Calu3 (cell line): ENCODE data around the gene TMEM266. TPM values are rescaled to one million over a fixed set of nuclear protein-coding genes. Genes with fewer than 3 reads are reported as not detected.

Experiments
- BruUV-seq: library from RNA; stranded (reverse); fragments of 400-500 nt; replicated peaks from 2 replicates; lab custom pipeline; 2021; lab: Mats Ljungman, UMichigan
- CTCF ChIA-PET: fragments of 300-600 bp; sonication (Branson Sonifier 250); formaldehyde crosslinking; loops from one replicate; lab custom pipeline; 2022; ENCODE audit warnings: antibody characterized with exemption; lab: Charles Lee
- DNase-seq: peaks from one replicate; pipeline ENCODE4 v3.0.0; 2022
- H3K27ac Mint-ChIP-seq: one replicate; pipeline ENCODE4 v1.8.0; 2022; ENCODE audit warnings: mixed read lengths; ENCODE audit not compliant: unreplicated experiment
- H3K27me3 Mint-ChIP-seq: one replicate; pipeline ENCODE4 v1.8.0; 2022; ENCODE audit warnings: mixed read lengths; ENCODE audit not compliant: unreplicated experiment
- H3K36me3 Mint-ChIP-seq: one replicate; pipeline ENCODE4 v1.8.0; 2022; ENCODE audit warnings: mild to moderate bottlenecking, moderate library complexity, mixed read lengths; ENCODE audit not compliant: insufficient read depth, unreplicated experiment
- H3K4me1 Mint-ChIP-seq: one replicate; pipeline ENCODE4 v1.8.0; 2022; ENCODE audit warnings: mild to moderate bottlenecking, low read depth, mixed read lengths; ENCODE audit not compliant: unreplicated experiment
- H3K4me3 Mint-ChIP-seq: one replicate; pipeline ENCODE4 v1.8.0; 2022; ENCODE audit warnings: mild to moderate bottlenecking, low read depth, moderate library complexity, mixed read lengths; ENCODE audit not compliant: unreplicated experiment
- H3K9me3 Mint-ChIP-seq: one replicate; pipeline ENCODE4 v1.8.0; 2022; ENCODE audit warnings: low read depth, mixed read lengths; ENCODE audit not compliant: unreplicated experiment
- intact Hi-C: fragments of 100-400 bp; cut with micrococcal nuclease; formaldehyde crosslinking; loops from one replicate; pipeline ENCODE4 v1.10.0; 2022; ENCODE audit not compliant: unreplicated experiment
- total RNA-seq: library from RNA; stranded (reverse); gene quantifications from 2 replicates; pipeline ENCODE4 v1.2.3, GENCODE V29; 2022
- TF ChIP-seq, protein P1 (sequence below): fragments of 200-600 bp; IDR thresholded peaks from one replicate; pipeline ENCODE4 v1.8.0; 2022; ENCODE audit warnings: antibody characterized with exemption; ENCODE audit not compliant: unreplicated experiment

The TMEM266 gene
- total RNA-seq, 1 experiment from 2014 or later: not detected

DNA sequence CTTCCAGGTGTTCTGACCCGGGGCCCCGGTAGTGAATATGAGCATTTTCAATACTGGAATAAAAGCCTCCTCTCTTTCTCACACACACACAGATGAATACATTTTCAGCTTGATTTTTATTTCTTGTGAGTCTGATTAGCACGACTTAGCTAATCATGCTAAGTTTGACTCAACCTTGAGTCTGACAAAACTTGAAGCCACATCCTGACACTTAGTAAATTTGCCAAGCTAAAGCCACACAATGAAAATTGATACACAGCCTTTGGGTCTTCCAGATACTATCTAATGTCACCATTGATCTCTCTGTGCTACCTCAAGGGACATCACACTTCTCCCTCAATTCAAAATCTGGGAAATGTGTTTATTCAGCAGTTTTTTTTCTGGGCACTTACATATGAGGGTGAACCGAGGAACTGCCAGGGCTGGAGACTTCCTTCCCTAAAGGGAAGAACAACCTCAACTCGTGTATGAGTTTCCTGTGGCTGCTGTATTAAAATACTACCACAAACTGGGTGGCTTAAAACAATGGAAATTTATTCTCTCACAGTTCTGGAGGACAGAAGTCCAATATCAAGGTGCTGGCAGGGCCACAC lies 18.6 kb downstream of the TMEM266 start:
- Mint-ChIP-seq H3K27me3 (peaks cover 26% of the 10 kb centered on the region), H3K4me3 (no peak overlapping the region), H3K27ac (no peak overlapping the region), H3K36me3 (no peaks in the 10 kb centered on the region), H3K4me1 (no peaks in the 10 kb centered on the region), H3K9me3 (no peaks in the 10 kb centered on the region)
- CTCF ChIA-PET: no interaction called here
- TF ChIP-seq, protein P1, sequence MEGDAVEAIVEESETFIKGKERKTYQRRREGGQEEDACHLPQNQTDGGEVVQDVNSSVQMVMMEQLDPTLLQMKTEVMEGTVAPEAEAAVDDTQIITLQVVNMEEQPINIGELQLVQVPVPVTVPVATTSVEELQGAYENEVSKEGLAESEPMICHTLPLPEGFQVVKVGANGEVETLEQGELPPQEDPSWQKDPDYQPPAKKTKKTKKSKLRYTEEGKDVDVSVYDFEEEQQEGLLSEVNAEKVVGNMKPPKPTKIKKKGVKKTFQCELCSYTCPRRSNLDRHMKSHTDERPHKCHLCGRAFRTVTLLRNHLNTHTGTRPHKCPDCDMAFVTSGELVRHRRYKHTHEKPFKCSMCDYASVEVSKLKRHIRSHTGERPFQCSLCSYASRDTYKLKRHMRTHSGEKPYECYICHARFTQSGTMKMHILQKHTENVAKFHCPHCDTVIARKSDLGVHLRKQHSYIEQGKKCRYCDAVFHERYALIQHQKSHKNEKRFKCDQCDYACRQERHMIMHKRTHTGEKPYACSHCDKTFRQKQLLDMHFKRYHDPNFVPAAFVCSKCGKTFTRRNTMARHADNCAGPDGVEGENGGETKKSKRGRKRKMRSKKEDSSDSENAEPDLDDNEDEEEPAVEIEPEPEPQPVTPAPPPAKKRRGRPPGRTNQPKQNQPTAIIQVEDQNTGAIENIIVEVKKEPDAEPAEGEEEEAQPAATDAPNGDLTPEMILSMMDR: no peak
- no TSS peak for BruUV-seq
- intact Hi-C loops: no loop called here
- DNase-seq: no peak

DNA sequence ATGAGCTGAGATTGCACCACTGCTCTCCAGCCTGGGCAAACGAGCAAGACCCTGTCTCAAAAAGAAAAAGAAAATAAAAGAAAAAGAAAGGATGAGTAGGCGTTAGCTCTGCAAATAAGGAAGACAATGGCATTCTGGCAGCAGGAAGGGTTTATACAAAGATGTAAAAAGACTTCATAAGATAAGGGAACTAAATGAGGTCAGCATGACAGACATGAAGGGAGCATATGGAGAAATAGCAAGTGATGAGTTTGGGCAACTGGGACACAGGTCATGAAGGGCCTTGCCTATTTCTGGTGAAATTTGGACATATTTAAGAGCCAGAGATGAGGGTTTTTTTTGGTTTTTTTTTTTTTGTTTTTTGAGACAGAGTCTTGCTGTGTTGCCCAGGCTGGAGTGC lies 24.5 kb downstream of the TMEM266 start:
- intact Hi-C loops: no loop called here
- CTCF ChIA-PET: no interaction called here
- Mint-ChIP-seq H3K27me3 (peaks cover 72% of the 10 kb centered on the region), H3K27ac (no peak overlapping the region), H3K9me3 (no peaks in the 10 kb centered on the region), H3K36me3 (no peaks in the 10 kb centered on the region), H3K4me1 (no peaks in the 10 kb centered on the region), H3K4me3 (no peak overlapping the region)
- no TSS peak for BruUV-seq
- DNase-seq: no peak
- TF ChIP-seq, protein P1: no peak

DNA sequence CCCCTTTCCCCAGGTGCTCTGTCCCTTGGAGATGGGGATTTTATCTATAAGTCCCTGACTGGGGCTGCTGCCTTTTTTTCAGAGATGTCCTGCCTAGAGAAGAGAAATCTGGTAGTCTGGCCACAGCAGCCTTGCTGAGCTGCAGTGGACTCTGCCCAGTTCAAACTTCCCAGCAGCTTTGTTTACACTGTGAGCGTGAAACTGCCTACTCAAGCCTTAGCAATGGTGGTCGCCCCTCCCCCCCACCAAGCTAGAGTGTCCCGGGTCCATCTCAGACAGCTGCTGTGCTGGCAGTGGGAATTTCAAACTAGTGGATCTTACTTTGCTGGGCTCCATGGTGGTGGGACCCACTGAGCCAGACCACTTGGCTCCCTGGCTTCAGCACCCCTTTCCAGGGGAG lies 38.9 kb downstream of the TMEM266 start:
- H3K4me1 Mint-ChIP-seq: no peaks in the 10 kb centered on the region
- no peaks in the 10 kb centered on the region for H3K9me3 Mint-ChIP-seq
- TF ChIP-seq, protein P1: no peak
- CTCF ChIA-PET: no interaction called here
- H3K36me3 Mint-ChIP-seq: no peaks in the 10 kb centered on the region
- no peak overlapping the region for H3K27ac Mint-ChIP-seq
- H3K27me3 Mint-ChIP-seq: peaks cover 99% of the 10 kb centered on the region
- no peak for DNase-seq
- intact Hi-C loops: no loop called here
- BruUV-seq: no TSS peak
- H3K4me3 Mint-ChIP-seq: no peak overlapping the region

DNA sequence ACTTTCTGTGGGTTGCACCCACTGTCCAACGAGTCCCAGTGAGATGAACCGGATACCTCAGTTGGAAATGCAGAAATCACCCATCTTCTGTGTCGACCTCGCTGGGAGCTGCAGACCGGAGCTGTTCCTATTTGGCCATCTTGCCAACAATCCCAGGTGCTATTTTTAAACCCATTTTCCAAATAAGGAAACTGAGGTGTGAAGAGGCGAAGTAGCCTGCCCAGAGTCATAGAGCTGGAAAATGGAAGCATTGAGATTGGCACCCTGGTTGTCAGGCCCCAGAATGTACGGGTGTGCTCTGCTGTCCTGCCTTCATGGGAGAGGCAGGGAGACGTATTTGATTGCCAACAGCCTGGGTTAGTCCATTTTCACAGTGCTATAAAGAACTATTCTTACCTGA lies 39.6 kb downstream of the TMEM266 start:
- intact Hi-C loops: no loop called here
- CTCF ChIA-PET: no interaction called here
- H3K27me3 Mint-ChIP-seq: peaks cover 99% of the 10 kb centered on the region

More for the DNA sequence above, 39.6 kb downstream of the TMEM266 start:
- DNase-seq: no peak
- no peaks in the 10 kb centered on the region for H3K4me1 Mint-ChIP-seq
- no peaks in the 10 kb centered on the region for H3K36me3 Mint-ChIP-seq
- H3K27ac Mint-ChIP-seq: no peak overlapping the region
- BruUV-seq: no TSS peak
- TF ChIP-seq, protein P1: no peak
- H3K9me3 Mint-ChIP-seq: no peaks in the 10 kb centered on the region
- no peak overlapping the region for H3K4me3 Mint-ChIP-seq
